HFFc6 (cell line): ENCODE data around the gene KLHDC7A. TPM values are rescaled to one million over a fixed set of nuclear protein-coding genes. Genes with fewer than 3 reads are reported as not detected.

ENCODE experiments used
- DNase-seq: peaks from one replicate; pipeline ENCODE4 v3.0.0-alpha.2; 2018
- H3K27ac Mint-ChIP-seq: 2 replicates; pipeline ENCODE4 v1.8.0; 2020; ENCODE audit warnings: mild to moderate bottlenecking, mixed read lengths
- H3K27me3 Mint-ChIP-seq: 2 replicates; pipeline ENCODE4 v1.8.0; 2021; ENCODE audit warnings: mild to moderate bottlenecking, moderate library complexity, mixed read lengths; ENCODE audit not compliant: insufficient read depth
- H3K36me3 Mint-ChIP-seq: 2 replicates; pipeline ENCODE4 v1.8.0; 2021; ENCODE audit warnings: low read depth, mixed read lengths
- H3K4me1 Mint-ChIP-seq: 2 replicates; pipeline ENCODE4 v1.8.0; 2020; ENCODE audit warnings: low read depth, mixed read lengths
- H3K4me3 Mint-ChIP-seq: 2 replicates; pipeline ENCODE4 v1.8.0; 2020; ENCODE audit warnings: mild to moderate bottlenecking, moderate library complexity, mixed read lengths
- H3K9me3 Mint-ChIP-seq: 2 replicates; pipeline ENCODE4 v1.8.0; 2020; ENCODE audit warnings: mild to moderate bottlenecking, mixed read lengths
- total RNA-seq, 6 experiments: library from RNA; stranded (reverse); fragmentation: NEBNext Ultra II Directional; extraction: Animal tissue kit (Norgen Biotek cat#: 25700); gene quantifications; 2 replicates in 1 of 6; 3 replicates in 5 of 6; pipeline ENCODE4 v1.2.3, GENCODE V29; 2021
- TF ChIP-seq, protein P1 (sequence below): fragments of 200-600 bp; sonication (generic); IDR thresholded peaks from 2 replicates; pipeline ENCODE4 v1.5.0; 2021; ENCODE audit warnings: antibody characterized with exemption, mild to moderate bottlenecking

KLHDC7A gene
- total RNA-seq, 6 experiments from 2014 or later = not detected

DNA sequence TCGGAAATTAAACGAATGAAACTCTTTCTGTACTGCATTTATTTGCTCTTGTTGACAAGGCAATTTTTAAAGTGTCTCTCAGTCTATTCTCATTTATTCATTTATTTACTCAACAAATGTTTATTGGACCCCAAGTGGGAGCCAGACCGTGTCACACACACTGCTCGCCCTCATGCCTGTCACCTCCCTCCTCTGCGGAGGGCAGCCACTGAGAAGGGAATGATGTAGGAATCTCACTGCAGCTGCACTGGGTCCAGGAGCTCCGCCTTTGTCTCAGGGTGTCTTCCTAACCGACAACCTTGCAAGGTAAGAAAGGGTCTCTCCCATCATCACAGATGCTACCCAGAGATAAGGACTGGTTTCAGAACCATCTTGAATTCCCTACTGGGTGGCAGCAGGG is 14.1 kb upstream of the KLHDC7A start:
- TF ChIP-seq, protein P1, sequence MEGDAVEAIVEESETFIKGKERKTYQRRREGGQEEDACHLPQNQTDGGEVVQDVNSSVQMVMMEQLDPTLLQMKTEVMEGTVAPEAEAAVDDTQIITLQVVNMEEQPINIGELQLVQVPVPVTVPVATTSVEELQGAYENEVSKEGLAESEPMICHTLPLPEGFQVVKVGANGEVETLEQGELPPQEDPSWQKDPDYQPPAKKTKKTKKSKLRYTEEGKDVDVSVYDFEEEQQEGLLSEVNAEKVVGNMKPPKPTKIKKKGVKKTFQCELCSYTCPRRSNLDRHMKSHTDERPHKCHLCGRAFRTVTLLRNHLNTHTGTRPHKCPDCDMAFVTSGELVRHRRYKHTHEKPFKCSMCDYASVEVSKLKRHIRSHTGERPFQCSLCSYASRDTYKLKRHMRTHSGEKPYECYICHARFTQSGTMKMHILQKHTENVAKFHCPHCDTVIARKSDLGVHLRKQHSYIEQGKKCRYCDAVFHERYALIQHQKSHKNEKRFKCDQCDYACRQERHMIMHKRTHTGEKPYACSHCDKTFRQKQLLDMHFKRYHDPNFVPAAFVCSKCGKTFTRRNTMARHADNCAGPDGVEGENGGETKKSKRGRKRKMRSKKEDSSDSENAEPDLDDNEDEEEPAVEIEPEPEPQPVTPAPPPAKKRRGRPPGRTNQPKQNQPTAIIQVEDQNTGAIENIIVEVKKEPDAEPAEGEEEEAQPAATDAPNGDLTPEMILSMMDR = no peak
- H3K9me3 Mint-ChIP-seq = peaks cover 71% of the 10 kb centered on the region
- H3K36me3 Mint-ChIP-seq = no peaks in the 10 kb centered on the region
- H3K4me3 Mint-ChIP-seq = no peak overlapping the region
- no peak overlapping the region for H3K27ac Mint-ChIP-seq
- peaks cover 2% of the 10 kb centered on the region; the same call in 1 of the 2 replicates for H3K27me3 Mint-ChIP-seq
- DNase-seq = no peak
- H3K4me1 Mint-ChIP-seq = no peaks in the 10 kb centered on the region

DNA sequence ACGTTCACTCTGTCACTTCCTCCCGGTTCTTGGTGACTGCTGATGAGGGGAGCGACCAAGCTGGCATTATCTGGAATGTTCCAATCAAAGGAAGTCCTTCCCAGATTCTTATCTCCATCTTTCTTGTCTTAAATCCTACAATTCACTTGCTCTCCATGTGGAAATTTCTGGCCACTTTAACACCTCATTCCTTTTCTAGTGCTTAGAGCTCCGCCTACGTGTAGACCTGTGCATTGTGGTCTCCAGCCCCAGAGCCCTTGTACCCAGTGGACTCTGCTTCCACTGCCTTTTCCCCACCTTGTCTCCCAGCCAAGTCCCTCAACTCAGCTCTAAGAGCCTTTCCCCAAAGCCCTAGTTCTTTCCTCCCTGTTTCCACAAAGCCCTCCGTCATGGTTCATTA is 12.2 kb upstream of the KLHDC7A start:
- H3K36me3 Mint-ChIP-seq = no peaks in the 10 kb centered on the region
- H3K4me3 Mint-ChIP-seq = no peak overlapping the region
- peaks cover 54% of the 10 kb centered on the region for H3K9me3 Mint-ChIP-seq
- H3K27ac Mint-ChIP-seq = no peak overlapping the region
- H3K27me3 Mint-ChIP-seq = peaks cover 2% of the 10 kb centered on the region; the same call in 1 of the 2 replicates
- TF ChIP-seq, protein P1 = no peak
- no peak for DNase-seq
- no peaks in the 10 kb centered on the region for H3K4me1 Mint-ChIP-seq

DNA sequence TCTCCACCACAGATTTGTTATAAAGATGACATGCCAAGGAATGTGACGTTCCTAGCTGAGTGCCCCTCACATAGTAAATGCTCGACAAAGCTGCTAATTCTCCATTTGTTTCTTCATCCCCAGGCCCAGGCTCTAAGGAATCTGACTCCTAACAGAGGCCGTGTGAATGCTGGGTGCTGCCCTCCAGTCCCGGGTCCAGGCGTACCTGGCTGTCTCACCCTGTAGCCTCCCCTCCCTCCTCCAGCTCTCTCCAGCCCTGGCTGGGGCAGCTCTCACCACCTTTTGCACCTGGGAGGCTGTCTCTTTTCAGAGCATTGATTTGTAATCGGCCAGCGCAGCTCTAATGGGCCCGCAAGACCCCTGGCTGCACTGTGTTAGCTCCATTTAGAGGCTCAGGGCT is 11.2 kb upstream of the KLHDC7A start:
- Mint-ChIP-seq H3K4me3 (no peak overlapping the region), H3K36me3 (no peaks in the 10 kb centered on the region), H3K4me1 (no peaks in the 10 kb centered on the region), H3K27me3 (peaks cover 2% of the 10 kb centered on the region; the same call in 1 of the 2 replicates), H3K27ac (no peak overlapping the region), H3K9me3 (peaks cover 53% of the 10 kb centered on the region)
- TF ChIP-seq, protein P1 = no peak
- DNase-seq = no peak

DNA sequence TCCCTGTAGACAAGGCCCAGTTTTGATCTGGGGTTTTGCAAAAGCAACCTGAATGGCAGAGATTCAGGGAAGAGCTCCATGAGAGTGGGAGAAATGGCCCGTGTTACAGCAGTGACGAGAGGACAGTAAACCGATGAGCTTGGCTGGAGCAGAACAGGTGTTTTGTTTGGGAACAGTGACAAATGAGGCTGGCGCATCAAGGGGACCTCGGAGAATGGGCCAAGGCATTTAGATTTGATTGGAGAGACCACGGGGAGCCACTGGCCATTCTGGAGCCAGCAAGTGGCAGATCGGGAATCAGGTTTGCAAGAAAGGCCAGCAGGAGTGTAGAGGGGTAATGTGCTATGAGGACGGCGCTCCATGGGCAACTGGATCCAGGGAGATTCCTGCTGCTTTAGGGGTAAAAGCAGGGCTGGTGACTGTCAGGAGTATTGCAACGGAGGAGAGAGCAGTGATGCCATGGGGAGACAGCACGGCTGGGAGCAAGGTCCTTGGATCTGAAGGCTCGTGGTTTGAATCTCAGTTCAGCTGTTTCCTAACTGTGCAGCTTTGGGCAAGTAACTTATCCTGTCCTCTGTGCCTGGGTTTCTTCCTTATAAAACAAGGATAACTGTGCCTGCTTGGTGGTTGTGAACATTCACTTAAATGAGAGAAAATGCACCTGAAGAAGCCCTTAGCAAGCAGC is 9.9 kb upstream of the KLHDC7A start:
- Mint-ChIP-seq H3K36me3 (no peaks in the 10 kb centered on the region), H3K4me1 (no peaks in the 10 kb centered on the region), H3K9me3 (peaks cover 53% of the 10 kb centered on the region), H3K27ac (no peak overlapping the region), H3K4me3 (no peak overlapping the region), H3K27me3 (peaks cover 2% of the 10 kb centered on the region)
- DNase-seq = no peak
- TF ChIP-seq, protein P1 = no peak

DNA sequence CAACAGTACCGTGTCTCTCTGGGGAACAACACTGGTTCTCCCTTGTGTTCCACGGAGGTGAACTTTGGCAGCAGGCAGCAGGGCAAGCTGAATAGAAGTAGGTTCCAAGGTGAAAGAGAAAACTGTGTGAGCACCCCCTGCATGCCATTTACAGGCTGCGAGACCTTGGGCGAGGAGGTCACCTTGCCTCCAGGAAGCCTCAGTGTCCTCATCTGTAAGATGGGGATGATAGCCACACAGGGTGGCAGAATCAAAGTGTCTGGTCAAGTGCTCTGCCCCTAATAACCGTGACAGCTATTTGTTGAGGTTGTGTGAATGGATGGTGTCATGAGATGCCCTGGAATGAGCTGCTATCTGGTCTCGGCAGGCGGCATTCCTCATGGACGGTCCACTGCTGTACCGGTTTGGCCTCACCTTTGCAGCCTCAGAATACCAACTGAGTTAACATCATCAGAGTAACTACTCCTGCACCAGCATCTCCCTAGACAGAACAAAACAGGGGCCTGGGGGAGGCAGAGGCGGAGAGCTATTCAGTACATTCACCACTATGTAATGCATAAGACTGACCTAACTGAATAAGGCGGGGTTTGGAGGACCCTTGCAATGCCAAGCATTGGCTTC is 7.4 kb upstream of the KLHDC7A start:
- no peak for DNase-seq
- Mint-ChIP-seq H3K4me1 (no peaks in the 10 kb centered on the region), H3K36me3 (no peaks in the 10 kb centered on the region), H3K27ac (no peak overlapping the region), H3K27me3 (peaks cover 7% of the 10 kb centered on the region), H3K9me3 (peaks cover 53% of the 10 kb centered on the region), H3K4me3 (no peak overlapping the region)
- TF ChIP-seq, protein P1 = no peak
